GM18873 (cell line): Measurements from ENCODE around the gene SERPINA9.
"Not testable (repeated sequence)": the region's sequence is repeated elsewhere in the genome, so short reads cannot be mapped to it uniquely, and the experiment has no call there.

Experiments used
- ATAC-seq: cut with Tn5 transposase; IDR thresholded peaks from one replicate; pipeline ENCODE4 v1.9.1; 2021; ENCODE audit warnings: mild to moderate bottlenecking, moderate library complexity, moderate number of reproducible peaks; ENCODE audit not compliant: unreplicated experiment, low FRiP score

The SERPINA9 gene, protein sequence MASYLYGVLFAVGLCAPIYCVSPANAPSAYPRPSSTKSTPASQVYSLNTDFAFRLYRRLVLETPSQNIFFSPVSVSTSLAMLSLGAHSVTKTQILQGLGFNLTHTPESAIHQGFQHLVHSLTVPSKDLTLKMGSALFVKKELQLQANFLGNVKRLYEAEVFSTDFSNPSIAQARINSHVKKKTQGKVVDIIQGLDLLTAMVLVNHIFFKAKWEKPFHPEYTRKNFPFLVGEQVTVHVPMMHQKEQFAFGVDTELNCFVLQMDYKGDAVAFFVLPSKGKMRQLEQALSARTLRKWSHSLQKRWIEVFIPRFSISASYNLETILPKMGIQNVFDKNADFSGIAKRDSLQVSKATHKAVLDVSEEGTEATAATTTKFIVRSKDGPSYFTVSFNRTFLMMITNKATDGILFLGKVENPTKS

DNA sequence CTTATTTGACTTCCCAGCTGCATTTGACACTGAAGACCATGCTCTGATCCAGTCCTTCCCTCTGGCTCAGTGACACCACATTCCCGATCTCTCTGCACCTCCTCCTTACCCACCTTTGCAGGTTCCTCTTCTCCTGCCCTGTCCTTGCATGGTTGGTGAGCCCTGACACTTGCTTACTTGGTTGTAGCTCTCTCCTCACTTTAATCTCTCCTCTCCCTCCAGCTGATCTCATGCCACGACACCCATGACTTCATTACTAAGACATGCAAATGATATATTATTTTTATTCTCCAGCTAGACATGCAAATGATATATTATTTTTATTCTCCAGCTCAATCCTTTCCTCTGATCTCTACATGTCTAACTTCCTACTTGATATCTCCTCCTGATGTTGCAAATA, at the start of gene SERPINA9:
Gene SERPINA9 (minus strand): TSS at position 175 of the 400 bp plus-strand sequence. CDS start 6,357 bp downstream, outside the sequence.
- no peak for ATAC-seq

GRCh38 chr14:94524093-94524492, 48.1 kb upstream of the SERPINA9 start:
- ATAC-seq: no peak

GRCh38 chr14:94523265-94523664, 47.3 kb upstream of the SERPINA9 start:
- no peak for ATAC-seq

GRCh38 chr14:94522115-94522724, 46.2 kb upstream of the SERPINA9 start:
- ATAC-seq: no peak

DNA sequence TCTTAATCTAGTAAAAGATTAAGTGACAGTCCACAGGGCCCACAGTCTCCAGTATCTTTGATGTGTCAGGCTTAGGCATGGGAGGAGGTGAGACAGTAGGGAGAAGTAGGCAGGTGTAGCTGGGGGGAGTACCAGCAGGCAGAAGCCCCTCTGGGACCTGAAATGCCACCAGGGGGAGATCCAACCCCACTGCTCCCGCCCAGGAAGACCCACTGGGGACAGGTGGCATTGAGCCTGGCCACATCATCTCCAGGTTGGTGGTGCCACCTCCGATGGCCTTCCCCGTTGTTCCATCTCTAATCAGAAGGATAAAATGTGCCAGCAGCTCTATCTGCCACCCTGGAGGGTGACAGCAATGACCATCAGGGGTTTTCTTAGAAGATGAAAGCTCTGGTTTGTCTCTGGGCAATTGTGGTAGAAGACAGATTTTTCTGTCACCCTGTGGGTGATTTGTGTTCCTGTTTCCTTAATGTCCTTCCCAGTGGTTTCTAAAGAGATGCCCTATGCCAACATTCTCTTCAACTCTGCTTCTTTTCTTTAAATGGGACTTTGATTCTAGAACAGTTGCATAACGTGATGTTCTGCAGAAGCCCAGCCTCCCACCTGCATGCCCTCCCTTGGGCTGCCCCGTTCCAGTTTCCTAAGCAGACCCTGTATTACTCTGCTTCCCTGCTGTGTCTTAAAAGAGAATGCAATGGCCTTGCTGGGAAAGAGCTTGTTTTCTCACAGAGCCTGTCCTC, 45.5 kb upstream of the SERPINA9 start:
- no peak for ATAC-seq

DNA sequence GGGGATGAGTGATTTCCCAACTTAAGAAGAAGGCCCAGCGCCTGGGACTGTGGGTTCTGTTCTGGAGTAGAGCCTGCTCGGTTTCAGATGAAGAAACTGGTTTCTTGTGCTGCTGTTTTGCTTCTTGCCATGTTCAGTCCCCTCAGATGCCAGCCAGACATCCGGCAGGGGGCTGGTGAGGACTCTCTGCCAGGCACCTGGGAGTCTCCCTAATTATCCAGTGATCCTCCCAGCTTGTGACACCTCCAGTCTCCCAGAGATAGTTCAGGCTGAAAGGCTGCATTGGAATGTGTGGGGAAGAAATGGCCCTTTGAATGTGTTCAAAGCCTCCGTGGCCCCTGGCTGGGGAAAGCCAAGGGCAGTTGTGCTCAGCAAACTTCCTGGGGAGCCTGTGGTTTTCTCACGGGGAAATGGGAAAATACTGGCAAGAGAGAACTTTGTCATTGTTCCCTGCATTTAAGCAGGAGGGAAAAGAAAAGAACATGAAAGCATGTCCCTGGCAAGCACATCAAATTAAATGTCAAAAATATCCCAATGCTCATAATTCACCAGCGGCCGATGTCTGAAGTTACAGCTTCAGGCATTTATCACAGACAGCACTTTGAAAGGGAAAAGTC, 41.8 kb upstream of the SERPINA9 start:
- no peak for ATAC-seq

DNA sequence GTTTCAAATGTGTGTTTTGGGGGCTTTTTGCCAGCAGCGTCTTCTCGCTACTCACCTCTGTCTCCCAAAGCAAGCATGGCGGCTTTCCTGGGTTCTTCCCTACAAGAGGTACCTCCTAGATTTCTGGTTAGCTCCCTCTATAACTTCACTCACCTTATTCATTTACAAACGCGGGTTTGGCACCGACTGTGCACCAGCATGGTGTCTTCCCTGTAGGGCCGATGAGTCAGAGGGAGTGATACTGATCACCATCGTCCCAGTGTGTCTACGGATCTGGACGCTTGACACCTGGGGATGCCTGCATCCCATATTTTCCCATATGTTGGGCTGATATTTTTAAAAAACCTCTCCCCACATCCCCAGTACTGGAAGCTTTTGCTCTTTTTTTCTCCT, 41.2 kb upstream of the SERPINA9 start:
- no peak for ATAC-seq

- no peak for ATAC-seq
Observed at GRCh38 chr14:94515856-94516255, 39.9 kb upstream of the SERPINA9 start.

DNA sequence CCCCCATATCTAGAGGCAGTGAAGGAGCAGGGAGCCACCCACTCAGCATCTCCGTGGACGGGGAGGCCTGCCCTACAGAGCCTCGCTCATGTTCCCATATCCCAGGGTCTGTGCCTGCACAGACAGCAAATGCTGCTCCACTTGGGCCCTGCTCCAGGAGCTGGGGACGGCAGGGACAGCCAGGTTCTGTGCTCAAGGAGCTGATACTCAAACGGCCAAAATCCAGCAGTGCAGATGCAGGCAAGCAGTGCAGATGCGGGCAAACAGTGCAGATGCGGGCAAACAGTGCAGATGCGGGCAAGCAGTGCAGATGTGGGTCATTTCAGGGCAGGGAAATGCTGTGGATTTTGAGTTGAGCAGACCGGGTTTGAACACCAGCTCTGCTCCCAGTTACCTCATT, 39.4 kb upstream of the SERPINA9 start:
- no peak for ATAC-seq

- no peak for ATAC-seq
Observed at GRCh38 chr14:94514351-94514750, 38.4 kb upstream of the SERPINA9 start.

DNA sequence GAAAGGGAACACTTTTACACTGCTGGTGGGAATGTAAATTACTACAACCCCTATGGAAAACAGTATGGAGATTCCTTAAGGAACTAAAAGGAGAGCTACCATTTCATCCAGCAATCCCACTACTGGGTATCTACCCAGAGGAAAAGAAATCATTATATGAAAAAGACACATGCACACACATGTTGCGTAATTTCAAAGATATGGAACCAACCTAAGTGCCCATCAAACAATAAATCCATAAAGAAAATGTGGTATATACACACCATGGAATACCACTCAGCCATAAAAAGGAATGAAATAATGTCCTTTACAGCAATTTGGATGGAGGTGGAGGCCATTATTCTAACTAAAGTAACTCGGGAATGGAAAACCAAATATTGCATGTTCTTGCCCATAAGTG, 34.5 kb upstream of the SERPINA9 start:
- not testable (repeated sequence) for ATAC-seq

DNA sequence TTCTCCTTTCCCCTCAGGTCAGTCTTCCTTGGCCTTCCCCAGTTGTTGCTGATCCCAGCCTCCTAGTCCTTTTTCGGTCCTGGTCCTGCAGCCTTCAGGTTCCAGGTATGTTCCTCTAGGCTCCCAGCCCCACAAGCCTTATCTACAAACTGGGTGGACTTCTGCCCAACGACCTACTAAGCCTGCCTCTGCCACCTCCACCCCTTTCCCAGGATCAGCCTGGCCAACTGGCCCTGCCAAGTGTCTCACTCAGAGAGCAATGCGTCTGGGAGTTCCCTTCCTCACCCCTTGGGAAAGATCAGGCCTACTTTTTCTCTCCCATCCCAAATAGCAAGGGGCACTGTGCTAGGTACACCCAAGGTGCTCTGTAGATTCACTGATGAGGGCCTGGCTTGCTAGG, 33.4 kb upstream of the SERPINA9 start, which contains the start of gene SERPINA12:
Gene SERPINA12 (minus strand): TSS at position 114 of the 400 bp plus-strand sequence. CDS start 11,072 bp downstream, outside the sequence.
- no peak for ATAC-seq

DNA sequence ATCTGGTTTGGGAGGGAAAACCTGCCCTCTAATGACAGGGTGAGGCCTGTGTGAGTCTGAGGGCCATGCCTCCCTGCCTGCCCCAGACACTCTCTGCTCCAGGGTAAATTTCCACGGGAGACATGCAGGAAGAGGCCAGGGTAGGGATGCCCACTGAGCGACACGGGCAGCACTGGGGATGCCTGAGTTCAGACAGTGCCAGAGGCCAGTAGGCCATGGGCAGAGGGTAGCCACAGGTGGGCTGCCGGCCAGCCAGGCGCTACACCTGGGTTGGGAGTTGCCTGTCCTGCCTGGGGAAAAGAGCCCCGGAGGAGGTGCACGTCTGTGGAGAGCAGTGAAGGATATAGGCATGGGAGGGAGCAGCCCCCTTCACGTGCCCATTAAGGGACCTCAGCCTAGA, 29.6 kb upstream of the SERPINA9 start:
- no peak for ATAC-seq

GRCh38 chr14:94505206-94505605, 29.2 kb upstream of the SERPINA9 start:
- no peak for ATAC-seq

DNA sequence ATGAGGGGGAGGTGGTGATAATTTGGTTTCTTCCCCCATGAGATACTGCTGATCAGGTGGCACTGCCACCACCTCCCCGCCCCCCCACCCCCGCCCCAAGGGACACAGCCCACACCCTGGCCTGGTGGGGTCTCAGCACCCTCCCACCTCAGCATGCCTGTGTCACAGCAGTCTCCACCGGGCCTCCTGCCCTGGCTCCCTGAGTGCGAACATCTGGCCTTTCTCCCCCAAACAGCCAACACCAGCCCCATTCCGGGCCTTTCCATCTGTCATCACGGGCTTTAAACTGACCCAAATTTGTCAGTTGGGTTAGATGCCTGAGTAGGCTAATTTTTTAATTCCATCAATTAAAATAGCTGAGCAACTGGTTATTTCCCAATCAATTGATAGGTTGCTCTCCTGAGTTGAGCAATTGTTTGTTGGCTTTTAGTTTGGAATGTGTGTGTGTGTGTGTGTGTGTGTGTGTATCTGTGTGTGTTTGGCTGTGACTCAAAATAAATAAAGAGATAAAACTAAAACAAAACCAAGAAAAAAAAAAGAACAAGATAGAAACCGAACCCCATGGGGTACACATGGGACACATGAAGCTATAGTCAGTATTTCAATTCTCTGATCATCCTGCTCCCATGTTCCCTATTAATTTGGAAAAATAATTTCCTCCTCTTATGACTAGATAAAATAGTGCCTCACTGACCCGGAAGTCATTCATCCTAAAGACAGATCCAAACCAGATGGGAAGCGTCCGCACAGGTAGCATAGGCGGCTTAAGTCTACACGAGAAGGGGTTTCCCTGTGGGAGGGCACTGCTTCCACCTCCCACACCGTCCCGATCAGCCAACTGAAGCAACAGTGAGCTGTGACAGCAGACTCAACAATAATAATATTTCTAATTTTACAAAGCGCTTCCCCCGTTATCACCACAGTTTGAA, 25.9 kb upstream of the SERPINA9 start:
- ATAC-seq: no peak

GRCh38 chr14:94500264-94500663, 24.3 kb upstream of the SERPINA9 start:
- no peak for ATAC-seq

- ATAC-seq: no peak
Observed at GRCh38 chr14:94499673-94500072, 23.7 kb upstream of the SERPINA9 start.

DNA sequence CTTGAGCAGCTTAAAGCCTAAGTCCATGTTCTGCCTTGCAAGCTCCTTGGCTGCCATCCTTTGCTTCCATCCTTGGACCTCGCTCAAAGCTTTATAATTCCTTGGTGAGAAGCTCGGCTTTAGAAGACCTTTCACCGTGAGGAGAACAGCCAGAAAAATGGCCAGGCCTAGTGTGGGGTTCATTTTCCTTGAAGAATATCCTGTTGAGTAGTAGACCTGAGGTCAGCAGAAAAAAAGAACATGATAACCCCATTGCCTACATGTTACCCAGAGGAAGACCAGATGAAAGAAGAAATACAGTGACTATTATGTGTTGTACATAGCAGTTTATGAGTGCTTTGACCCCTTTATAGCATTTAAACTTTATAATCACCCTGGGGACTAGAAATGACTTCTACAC, 22.2 kb upstream of the SERPINA9 start:
- ATAC-seq: no peak

DNA sequence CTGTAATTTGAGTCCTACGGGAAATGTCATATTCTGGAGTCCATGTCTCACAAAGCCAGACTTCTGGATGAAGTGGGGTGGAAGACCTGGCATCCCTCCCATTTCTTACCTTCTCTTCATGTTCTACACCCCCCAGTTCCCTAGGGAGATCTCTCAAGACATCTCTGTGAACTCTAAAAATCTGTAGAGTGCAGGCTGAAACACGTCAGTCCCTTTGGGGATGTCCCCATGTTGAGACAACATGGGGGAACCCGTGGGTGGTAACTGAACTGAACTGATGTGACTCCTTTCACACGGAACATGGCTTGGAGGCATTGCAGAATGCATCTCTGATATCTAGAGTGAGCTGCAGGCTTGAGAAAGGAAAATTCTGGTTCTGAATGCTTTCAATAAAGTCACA, 18.1 kb upstream of the SERPINA9 start:
- no peak for ATAC-seq

DNA sequence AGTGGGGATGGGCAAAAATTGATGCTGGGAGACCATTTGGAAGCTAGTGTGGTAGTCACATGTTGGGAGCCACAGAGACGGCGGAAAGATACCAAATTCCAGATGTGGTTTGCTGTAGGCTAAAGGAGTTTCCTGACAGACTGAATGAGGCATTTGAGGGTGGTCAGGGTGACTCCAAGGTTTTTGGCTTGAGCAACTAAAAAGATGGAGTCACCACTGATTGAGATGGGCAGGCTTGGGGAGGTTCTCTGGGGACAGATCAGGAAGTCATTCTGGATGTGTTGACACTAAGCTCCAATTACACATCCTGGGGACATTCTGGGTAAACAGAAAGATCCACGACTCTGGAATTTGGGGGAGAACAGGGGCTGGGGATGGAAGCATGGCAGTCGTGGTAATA, 15.5 kb upstream of the SERPINA9 start:
- ATAC-seq: no peak
